Measurements from ENCODE around the gene HYAL3.

HYAL3 gene, protein sequence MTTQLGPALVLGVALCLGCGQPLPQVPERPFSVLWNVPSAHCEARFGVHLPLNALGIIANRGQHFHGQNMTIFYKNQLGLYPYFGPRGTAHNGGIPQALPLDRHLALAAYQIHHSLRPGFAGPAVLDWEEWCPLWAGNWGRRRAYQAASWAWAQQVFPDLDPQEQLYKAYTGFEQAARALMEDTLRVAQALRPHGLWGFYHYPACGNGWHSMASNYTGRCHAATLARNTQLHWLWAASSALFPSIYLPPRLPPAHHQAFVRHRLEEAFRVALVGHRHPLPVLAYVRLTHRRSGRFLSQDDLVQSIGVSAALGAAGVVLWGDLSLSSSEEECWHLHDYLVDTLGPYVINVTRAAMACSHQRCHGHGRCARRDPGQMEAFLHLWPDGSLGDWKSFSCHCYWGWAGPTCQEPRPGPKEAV

DNA sequence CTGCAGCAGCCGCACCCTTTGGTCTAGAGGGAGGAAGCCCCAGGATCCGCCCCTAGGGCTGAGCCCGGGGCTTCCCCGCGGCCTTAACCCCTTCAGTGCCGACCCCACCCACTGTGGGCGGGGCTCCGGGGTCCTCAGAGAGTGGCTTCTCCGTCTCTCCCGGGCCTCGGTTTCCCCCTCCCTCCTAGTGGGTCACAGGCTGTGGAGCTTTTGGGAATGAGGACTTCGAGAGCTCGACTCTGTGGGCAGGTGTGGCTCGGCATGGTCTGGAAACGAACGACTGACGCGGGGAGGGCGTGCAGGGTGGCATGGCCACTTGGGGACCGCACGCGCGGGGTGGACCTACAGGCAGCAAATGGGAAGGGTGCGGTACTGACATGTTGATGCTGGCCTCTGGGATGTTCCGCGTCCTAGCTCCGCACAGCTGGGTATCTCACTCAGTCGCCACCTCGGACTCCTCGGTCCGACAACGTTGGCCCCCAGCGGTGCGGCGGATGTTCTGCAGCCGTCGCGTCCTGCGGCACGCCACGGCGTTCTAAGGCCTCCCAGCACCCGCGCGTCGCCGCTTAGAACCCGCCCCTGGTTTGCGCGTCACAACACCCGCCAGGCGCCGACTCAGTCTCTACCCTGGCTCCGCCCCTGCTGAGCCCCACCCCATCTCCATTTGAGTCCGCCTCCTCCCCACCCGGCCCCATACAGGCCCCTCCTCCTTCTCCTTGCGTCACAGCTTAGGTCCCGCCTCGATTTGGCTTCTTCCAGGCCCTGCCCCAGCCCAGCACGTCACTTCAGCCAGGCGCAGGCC is at the start of gene HYAL3, which contains the start of gene NAA80:
HYAL3 (minus strand) TSS at position 570 of the 802 bp plus-strand sequence. CDS start 3,803 bp downstream, outside the sequence.
NAA80 (minus strand) TSS at position 570 of the 802 bp plus-strand sequence. CDS start 1,942 bp downstream, outside the sequence.
- DNase-seq: peak; percentile 98

- DNase-seq: peak; percentile 44 to 66 (median 60)
Observed at GRCh38 chr3:50347187-50347813, 48.1 kb upstream of the HYAL3 start.

DNA sequence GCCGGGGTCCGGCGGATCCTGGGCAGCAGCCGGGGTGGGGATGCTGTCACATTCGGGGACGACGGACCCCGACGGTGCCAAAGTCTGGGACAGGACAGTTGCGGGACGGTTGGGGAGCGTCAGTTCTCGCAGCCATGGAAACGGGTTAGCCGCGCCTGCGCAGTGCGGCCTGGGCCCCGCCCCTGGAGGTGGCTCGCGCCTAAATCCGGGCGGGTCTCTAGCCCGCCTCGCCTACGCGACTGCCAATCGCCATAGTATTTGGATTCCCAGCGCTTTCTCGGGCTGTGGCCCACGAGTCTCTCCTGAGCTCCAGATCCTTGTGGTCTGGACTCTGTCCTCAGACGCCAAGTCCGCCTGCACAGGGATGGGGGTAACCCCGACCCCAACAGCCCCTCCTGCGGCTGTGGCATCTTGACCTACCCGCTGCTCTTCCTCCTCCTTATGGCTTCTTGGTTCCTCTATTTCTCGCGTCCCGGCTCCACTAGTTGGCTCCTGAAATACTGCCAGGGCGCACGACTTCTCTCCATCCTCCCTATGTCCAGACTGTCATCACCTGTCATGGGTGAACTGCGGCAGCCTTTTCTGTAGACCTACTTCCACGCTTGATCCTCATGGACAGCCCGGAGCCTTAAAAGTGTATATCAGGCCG is 46.5 kb upstream of the HYAL3 start, which contains the start of gene ZMYND10:
ZMYND10 (minus strand) TSS at position 147 of the 649 bp plus-strand sequence. CDS start 153 bp downstream, outside the sequence.
- peak; percentile 57 to 68 (median 60) for DNase-seq

GRCh38 chr3:50345008-50345407 is 45.8 kb upstream of the HYAL3 start:
- no peak for DNase-seq

GRCh38 chr3:50342813-50343633 is 43.8 kb upstream of the HYAL3 start:
- DNase-seq: no peak

DNA sequence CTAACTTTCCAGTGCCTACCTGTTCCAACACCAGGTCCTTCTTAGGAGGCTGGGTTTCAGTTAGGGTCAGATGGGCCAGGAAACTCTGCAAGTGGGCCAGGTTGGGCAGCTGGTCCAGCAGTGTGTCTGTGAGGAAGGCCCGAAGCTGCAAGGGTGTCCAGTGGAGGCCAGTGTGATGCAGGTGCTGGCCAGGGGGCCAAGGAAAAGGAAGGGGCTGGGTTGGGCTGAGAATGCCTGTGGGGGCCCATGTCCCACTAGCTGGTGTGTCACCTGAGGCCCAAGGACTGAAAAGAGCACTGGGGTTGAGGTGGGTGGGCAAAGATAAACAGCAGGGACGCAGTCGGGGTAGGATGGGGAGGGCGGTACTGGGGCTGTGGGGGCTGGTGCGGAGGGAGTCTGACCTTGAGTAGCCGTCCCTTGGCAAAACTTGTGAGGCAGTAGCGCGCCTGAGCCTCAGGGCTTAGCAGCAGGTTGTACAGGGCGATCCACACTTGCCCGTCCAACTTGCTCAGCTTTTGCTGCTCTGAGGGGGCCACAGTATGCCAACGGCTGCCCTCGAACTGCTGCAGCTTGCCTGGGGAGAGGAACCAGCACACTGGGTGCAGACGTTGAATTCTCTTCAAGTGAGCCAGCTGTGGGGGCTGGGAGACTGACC is 42.9 kb upstream of the HYAL3 start:
- no peak for DNase-seq

DNA sequence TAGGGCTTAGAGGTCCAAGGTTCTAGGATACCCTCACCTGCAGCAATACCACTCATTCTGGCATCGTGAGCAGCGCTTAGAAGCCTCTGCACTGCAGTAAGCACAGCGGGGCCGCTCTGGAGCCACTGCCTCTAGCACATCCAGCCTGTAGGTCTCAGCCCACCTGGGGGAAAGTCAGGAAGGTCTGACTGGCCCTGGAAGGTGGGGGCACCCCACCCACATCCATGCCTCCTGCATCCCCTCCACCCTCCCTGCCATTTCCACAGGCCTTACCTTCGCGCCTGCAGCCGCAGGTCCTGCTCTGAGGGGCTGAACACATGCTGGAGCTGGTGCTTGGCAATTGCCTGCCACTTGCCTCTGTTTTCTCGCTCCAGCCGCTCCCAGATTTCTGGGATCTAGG is 42.3 kb upstream of the HYAL3 start:
- no peak for DNase-seq

DNA sequence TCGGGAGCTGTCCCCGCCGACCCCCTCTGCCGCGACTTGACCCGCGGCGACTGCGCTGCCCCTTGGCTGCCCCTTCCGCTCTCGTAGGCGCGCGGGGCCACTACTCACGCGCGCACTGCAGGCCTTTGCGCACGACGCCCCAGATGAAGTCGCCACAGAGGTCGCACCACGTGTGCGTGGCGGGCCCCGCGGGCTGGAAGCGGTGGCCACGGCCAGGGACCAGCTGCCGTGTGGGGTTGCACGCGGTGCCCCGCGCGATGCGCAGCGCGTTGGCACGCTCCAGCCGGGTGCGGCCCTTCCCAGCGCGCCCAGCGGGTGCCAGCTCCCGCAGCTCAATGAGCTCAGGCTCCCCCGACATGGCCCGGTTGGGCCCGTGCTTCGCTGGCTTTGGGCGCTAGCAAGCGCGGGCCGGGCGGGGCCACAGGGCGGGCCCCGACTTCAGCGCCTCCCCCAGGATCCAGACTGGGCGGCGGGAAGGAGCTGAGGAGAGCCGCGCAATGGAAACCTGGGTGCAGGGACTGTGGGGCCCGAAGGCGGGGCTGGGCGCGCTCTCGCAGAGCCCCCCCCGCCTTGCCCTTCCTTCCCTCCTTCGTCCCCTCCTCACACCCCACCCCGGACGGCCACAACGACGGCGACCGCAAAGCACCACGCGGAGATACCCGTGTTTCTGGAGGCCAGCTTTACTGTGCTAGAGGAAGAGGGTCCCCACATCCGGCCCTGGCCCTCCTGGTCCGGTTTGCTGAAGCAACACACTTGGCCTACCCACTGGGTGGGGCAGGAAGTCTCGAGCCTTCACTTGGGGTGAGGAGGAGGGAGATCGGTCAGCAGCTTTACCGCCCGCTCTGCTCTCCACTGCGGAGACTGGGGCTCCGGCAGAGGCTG is 41.5 kb upstream of the HYAL3 start, which contains the start of gene RASSF1:
RASSF1 (minus strand) TSS at position 389 of the 882 bp plus-strand sequence; CDS start at position 358, 31 bp downstream.
- DNase-seq: peak; percentile 23 to 43 (median 32)

DNA sequence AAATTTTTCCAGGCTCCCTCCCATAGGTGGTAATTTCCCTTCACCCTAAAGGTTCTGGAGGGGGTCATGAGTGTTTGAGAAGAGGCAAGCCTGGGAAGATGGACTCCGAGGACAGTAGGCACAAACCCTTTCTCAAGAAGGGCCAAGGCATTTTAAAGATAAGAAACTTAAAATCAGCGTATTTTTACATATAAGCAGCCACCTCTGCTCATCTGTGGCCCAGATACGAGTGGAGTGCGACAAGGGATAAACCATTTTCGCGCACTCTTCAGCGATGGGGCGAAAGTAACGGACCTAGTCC is 40.9 kb upstream of the HYAL3 start:
- no peak for DNase-seq

DNA sequence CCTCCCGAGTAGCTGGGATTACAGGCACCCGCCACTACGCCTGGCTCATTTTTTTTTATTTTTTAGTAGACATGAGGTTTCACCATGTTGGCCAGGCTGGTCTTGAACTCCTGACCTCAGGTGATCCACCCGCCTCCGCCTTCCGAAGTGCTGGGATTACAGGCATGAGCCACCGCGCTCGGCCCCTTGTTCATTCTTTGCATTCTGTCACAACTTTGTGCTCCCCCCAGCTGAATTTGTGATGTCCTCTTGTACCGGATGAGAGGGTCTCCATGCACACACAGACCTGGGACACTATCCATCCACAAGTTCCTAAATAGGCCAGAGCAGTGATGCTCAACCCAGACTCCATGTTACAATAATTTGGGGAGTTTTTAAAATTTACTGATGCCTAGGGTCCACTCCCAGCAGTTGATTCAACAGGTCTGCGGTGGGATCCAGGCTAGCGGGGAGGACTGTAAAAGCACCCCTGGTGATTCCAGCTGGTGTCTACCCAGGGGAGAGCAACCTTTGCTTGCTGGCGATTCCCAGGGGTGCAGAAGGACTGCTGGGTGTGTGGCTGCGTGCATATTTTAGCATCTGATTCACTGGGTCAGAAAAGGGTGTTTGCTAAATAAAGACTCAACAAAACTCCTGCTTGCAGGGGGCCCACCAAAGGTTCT is 40.4 kb upstream of the HYAL3 start:
- no peak for DNase-seq

- DNase-seq: no peak
Observed at GRCh38 chr3:50338965-50339364, 39.8 kb upstream of the HYAL3 start.

DNA sequence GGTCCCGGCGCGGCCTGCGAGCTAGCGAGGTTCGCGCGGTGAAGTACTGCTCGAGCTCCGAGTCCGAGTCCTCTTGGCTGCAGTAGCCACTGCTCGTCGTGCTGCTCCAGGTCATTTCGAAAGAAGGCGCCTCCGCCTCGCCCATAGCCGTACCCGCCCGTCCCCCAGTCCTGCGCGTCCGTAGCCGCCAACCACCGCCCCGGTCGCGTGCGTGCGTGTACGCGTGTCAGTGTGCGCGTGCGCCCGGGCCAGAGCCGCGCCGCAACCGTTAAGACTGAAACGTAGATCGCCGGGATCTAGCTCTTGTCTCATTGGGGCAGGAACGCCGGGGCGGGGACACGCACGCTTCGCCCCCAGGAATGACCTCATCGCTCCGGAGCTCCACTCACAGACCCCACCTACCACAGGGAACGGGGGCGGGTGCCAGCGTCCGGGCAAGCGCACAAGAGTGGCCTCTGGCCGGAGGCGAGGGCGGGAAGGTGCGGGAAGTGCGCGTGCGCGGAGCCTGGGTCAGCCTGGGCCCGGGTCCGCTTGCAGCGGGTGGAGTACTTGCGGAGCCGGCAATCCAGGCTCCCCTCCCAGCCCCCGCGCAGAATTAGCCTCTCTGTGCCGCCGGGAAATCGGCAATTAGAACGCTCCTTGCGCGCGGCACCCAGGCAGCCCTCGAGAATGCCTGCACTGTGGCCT is 38.1 kb upstream of the HYAL3 start:
- DNase-seq: peak; percentile 81 to 90 (median 85)

DNA sequence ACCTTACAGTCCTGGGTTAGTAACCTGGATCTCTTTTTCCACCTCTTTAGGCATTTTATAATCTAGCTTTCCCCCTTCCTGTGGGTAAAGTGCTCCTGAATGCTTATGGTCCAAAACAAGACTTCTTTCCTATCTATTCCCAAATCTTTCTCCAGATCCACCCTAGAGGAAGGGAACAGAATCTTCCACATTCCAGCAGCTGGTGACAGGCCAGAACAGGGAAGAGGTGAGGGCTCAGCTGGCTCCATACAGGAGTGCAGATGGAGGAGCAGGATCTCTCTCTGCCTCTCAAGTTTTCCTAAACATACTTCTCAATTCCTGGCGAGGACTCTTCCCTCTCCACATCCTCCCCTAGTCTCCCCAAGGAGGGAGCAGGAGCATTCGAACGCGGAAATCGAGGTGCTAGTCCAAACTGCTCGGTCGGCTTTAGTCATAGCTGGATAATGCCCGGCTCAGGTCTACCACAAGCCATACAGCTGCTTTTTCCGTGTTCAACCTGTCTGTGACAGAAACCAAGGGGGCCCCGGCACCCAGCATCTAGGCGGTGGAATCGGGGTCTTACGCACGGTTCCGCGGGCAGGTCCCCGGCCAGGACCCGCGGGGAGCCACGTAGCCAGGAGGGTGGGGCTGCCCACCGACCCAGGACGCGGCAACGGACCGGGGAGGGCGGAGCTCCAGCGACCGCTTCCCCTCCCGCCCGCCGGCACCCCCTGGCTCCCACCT is 37.4 kb upstream of the HYAL3 start:
- peak; percentile 46 to 66 (median 58) for DNase-seq

GRCh38 chr3:50334339-50335075 is 35.3 kb upstream of the HYAL3 start:
- no peak for DNase-seq

GRCh38 chr3:50333744-50334328 is 34.6 kb upstream of the HYAL3 start:
- no peak for DNase-seq

GRCh38 chr3:50331364-50331907 is 32.2 kb upstream of the HYAL3 start:
- DNase-seq: no peak

GRCh38 chr3:50330330-50330729 is 31.1 kb upstream of the HYAL3 start:
- DNase-seq: no peak

All from activated CD4-positive, CD25-positive, alpha-beta regulatory T cell (primary cell).